NOMO-1 treated with dmso at 0.1 percent for 144 hours (cell line): ENCODE measurements around the gene PIF1.

Source experiments
- DNase-seq: peaks from one replicate; lab custom pipeline; 2025; ENCODE audit not compliant: unreplicated experiment; lab: John Stamatoyannopoulos, UW

PIF1 gene

GRCh38 chr15:64775551-64776401, 49.7 kb downstream of the PIF1 start, which contains the start of gene RBPMS2:
Gene RBPMS2, minus strand, starts transcription at chr15:64775589. Its CDS starts 270 bp downstream, at chr15:64775319.
- no peak for DNase-seq

GRCh38 chr15:64774629-64775493, 50.6 kb downstream of the PIF1 start:
- DNase-seq, result no peak

- DNase-seq, result no peak
These were observed 51.3 kb downstream of the PIF1 start for GRCh38 chr15:64774037-64774628.

GRCh38 chr15:64773606-64774005, 51.8 kb downstream of the PIF1 start:
- no peak for DNase-seq

- DNase-seq, result no peak
These were observed 52.5 kb downstream of the PIF1 start for GRCh38 chr15:64772964-64773363.

GRCh38 chr15:64772488-64772887, 53.0 kb downstream of the PIF1 start:
- DNase-seq, result no peak

- DNase-seq, result no peak
These were observed 54.8 kb downstream of the PIF1 start for GRCh38 chr15:64770626-64771025.

GRCh38 chr15:64767203-64767602, 58.2 kb downstream of the PIF1 start:
- DNase-seq, result no peak

- DNase-seq, result no peak
These were observed 59.4 kb downstream of the PIF1 start for GRCh38 chr15:64766058-64766457.
